ENCODE data around the gene SF3B3. TPM values are rescaled to one million over a fixed set of nuclear protein-coding genes. Genes with fewer than 3 reads are reported as not detected.

The SF3B3 gene
- total RNA-seq, 1 donor from 2014 or later, result 182 TPM

DNA sequence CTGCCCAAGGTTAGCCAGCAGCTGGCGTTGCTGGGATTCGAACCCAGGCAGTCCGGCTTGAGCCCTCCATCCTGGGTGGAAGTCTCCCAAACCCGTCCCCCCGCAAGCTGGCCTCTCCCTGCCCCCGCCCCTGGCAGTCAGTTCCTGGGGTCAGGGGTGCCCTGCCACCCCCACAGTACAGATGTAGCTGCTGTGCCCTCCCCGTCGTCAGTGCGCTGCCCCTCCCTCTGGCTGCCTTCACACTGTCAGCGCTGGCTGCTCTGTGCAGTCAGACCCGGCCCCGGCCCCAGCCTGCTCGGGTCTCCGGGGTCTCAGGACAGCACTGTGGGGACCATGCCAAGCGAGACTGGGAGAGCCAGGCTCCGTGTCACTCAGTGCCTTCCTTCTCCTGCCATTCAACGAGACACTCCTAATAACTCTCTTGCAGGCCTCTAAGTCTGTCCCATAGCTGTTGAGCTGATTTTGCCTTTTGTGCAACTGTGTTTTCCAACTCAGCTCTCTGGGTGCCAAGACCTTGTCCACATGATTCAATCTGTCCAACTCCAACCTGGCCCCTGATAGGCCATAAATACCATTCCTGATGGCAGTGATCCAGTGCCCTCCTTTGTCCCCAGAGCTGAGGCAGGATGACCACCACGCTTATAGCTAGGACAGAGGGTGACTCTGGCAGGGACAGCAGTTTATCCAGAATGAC, 67.3 kb downstream of the SF3B3 start:
- Mint-ChIP-seq H3K27me3 (ENCODE audit: low read depth) (no peaks in the 10 kb centered on the region), H3K4me1 (ENCODE audit: low read depth) (peaks cover 57% of the 10 kb centered on the region), H3K36me3 (ENCODE audit: low read depth) (peaks cover 1% of the 10 kb centered on the region), H3K9me3 (ENCODE audit: low read depth) (no peaks in the 10 kb centered on the region), H3K27ac (ENCODE audit: unreplicated experiment) (peak overlapping the region; percentile 97), H3K4me3 (ENCODE audit: unreplicated experiment) (peak overlapping the region; percentile 66)
- no peak for DNase-seq (ENCODE audit: low spot score)
- TF ChIP-seq, protein P1, sequence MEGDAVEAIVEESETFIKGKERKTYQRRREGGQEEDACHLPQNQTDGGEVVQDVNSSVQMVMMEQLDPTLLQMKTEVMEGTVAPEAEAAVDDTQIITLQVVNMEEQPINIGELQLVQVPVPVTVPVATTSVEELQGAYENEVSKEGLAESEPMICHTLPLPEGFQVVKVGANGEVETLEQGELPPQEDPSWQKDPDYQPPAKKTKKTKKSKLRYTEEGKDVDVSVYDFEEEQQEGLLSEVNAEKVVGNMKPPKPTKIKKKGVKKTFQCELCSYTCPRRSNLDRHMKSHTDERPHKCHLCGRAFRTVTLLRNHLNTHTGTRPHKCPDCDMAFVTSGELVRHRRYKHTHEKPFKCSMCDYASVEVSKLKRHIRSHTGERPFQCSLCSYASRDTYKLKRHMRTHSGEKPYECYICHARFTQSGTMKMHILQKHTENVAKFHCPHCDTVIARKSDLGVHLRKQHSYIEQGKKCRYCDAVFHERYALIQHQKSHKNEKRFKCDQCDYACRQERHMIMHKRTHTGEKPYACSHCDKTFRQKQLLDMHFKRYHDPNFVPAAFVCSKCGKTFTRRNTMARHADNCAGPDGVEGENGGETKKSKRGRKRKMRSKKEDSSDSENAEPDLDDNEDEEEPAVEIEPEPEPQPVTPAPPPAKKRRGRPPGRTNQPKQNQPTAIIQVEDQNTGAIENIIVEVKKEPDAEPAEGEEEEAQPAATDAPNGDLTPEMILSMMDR (IDR thresholded peaks at IDR 0.05), result no peak

DNA sequence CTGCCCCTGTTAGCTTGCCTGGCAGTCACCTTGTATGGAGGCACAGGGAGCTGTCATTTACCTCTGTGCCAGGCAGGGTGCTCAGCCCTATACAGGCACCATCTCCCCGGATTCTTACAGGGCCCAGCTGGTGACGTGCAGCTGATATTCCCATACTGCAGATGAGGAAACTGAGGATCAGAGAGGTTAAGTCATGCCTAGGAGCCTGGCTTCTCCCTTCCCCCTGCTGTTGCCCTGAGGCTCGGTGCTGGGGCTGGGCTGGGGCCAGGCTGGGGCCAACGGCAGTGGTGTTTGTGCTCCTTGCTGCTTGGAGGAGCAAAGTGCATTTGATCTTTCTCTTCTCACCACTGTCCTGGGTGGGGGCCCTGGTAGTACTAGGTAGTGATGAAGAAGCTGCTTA, 68.0 kb downstream of the SF3B3 start:
- TF ChIP-seq, protein P1 (IDR thresholded peaks at IDR 0.05), result no peak
- Mint-ChIP-seq H3K27me3 (ENCODE audit: low read depth) (no peaks in the 10 kb centered on the region), H3K4me3 (ENCODE audit: unreplicated experiment) (peak overlapping the region; percentile 51), H3K36me3 (ENCODE audit: low read depth) (peaks cover 1% of the 10 kb centered on the region), H3K9me3 (ENCODE audit: low read depth) (no peaks in the 10 kb centered on the region), H3K27ac (ENCODE audit: unreplicated experiment) (peak overlapping the region; percentile 97), H3K4me1 (ENCODE audit: low read depth) (peaks cover 57% of the 10 kb centered on the region)
- DNase-seq (ENCODE audit: low spot score), result no peak

DNA sequence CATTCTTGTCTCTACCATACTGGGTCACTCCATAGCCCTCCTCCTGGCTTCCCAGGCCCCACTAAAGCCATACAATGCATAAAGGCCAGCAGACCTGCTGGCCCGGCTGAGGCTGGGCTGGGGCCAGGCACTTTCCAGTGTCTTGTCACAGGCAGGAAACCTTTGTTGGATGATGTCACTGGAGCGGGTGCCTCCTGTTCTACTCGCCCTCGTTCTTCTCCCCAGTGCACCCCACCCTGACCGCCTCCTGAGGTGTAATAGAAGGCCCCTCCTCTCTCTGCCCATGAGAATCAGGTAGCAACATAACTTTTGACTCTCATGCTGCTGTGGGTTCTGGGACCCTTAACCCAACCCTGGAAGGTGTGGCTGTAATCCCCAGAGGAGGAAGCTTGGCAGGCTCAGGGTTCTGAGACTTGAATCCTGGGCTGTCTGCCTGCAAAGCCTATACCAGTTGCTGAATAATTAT, 68.5 kb downstream of the SF3B3 start:
- Mint-ChIP-seq H3K27ac (ENCODE audit: unreplicated experiment) (peak overlapping the region; percentile 97), H3K9me3 (ENCODE audit: low read depth) (no peaks in the 10 kb centered on the region), H3K27me3 (ENCODE audit: low read depth) (no peaks in the 10 kb centered on the region), H3K4me1 (ENCODE audit: low read depth) (peaks cover 57% of the 10 kb centered on the region), H3K36me3 (ENCODE audit: low read depth) (peaks cover 1% of the 10 kb centered on the region), H3K4me3 (ENCODE audit: unreplicated experiment) (peak overlapping the region; percentile 51)
- TF ChIP-seq, protein P1 (IDR thresholded peaks at IDR 0.05), result no peak
- no peak for DNase-seq (ENCODE audit: low spot score)

DNA sequence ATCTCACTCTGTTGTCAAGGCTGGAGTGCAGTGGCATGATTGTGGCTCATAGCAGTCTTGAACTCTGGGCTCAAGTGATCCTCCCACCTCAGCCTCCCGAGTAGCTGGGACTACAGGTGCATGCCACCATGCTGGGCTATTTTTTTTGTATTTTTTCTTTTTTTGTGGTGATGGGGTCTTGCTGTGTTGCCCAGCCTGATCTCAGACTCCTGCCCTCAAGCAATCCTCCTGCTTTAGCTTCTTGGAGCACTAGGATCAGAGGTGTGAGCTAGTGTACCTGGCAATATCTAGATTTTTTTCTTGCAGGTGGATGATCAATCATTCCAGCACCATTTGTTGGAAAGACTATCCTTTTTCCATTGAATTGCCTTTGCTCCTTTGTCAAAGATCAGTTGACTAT, 69.9 kb downstream of the SF3B3 start:
- H3K27me3 Mint-ChIP-seq (ENCODE audit: low read depth), result no peaks in the 10 kb centered on the region
- H3K27ac Mint-ChIP-seq (ENCODE audit: unreplicated experiment), result no peak overlapping the region
- peaks cover 52% of the 10 kb centered on the region for H3K4me1 Mint-ChIP-seq (ENCODE audit: low read depth)
- DNase-seq (ENCODE audit: low spot score), result no peak
- no peaks in the 10 kb centered on the region for H3K9me3 Mint-ChIP-seq (ENCODE audit: low read depth)
- no peak overlapping the region for H3K4me3 Mint-ChIP-seq (ENCODE audit: unreplicated experiment)
- peaks cover 1% of the 10 kb centered on the region for H3K36me3 Mint-ChIP-seq (ENCODE audit: low read depth)
- TF ChIP-seq, protein P1 (IDR thresholded peaks at IDR 0.05), result no peak

DNA sequence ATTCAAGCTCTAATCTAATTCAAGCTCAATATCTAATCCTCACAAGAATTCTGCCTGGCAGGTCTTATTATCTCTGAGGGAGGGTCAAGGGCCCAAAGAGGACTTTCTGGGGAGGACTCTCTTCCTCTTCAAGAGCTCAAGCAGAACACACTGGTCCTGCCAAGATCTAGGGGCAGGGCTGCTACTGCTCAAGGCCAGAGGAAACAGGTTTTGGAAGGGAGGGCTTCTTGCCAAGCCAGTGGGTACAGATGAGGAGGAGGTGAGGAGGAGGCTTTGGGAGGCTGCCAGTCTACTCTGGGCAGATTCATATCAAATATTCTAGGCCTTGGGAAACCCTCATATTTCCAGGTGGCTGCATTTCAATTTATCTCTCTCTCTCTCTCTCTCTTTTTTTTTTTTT, 71.0 kb downstream of the SF3B3 start:
- TF ChIP-seq, protein P1 (IDR thresholded peaks at IDR 0.05), result no peak
- Mint-ChIP-seq H3K27ac (ENCODE audit: unreplicated experiment) (peak overlapping the region; percentile 64), H3K27me3 (ENCODE audit: low read depth) (no peaks in the 10 kb centered on the region), H3K36me3 (ENCODE audit: low read depth) (peaks cover 1% of the 10 kb centered on the region), H3K9me3 (ENCODE audit: low read depth) (no peaks in the 10 kb centered on the region), H3K4me3 (ENCODE audit: unreplicated experiment) (no peak overlapping the region), H3K4me1 (ENCODE audit: low read depth) (peaks cover 43% of the 10 kb centered on the region)
- DNase-seq (ENCODE audit: low spot score), result peak; percentile 24
